D341Med (cell line): ENCODE measurements around the gene APMAP.

ENCODE experiments used
- DNase-seq: peaks from one replicate; pipeline ENCODE4 v3.0.0; 2012; ENCODE audit warnings: low spot score

APMAP gene

DNA sequence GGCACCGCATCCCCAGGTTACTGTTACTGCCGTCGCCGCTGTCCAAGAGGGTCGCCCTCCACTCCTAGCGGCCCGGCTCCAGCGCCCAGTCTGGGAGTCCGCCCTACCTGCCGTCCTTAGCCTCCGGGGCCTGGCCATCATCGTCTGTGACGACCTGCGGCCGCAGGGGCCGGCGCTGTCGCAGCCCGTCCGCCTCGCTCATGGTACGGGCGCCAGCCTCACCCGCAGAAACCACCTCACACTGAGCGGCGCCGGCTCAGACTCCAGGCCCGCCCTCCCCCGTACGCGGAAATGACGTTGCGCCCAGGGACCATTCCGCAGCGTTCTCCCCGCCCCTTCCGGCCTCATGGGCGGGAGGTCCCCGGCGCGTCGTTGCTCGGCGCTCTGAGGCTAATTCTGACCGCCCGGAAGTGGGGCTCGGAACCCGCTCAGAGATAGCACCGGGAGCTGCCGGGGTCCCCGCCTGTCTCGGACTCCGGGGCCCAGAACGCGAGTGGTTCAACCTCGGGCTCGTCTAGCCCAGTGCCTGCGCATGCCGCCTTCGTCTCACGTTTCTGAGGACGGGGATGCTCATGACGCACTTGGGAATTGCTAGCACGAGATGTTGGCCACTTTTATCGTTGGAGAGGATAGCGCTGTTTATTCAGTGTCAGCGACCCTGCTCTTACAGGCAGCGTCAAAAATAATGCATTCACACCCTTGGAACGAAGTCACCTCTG lies at the start of gene APMAP:
Gene APMAP, minus strand, starts transcription at position 265 of the 719 bp plus-strand sequence. Its CDS starts 63 bp downstream, at position 202.
- DNase-seq: peak; percentile 98

DNA sequence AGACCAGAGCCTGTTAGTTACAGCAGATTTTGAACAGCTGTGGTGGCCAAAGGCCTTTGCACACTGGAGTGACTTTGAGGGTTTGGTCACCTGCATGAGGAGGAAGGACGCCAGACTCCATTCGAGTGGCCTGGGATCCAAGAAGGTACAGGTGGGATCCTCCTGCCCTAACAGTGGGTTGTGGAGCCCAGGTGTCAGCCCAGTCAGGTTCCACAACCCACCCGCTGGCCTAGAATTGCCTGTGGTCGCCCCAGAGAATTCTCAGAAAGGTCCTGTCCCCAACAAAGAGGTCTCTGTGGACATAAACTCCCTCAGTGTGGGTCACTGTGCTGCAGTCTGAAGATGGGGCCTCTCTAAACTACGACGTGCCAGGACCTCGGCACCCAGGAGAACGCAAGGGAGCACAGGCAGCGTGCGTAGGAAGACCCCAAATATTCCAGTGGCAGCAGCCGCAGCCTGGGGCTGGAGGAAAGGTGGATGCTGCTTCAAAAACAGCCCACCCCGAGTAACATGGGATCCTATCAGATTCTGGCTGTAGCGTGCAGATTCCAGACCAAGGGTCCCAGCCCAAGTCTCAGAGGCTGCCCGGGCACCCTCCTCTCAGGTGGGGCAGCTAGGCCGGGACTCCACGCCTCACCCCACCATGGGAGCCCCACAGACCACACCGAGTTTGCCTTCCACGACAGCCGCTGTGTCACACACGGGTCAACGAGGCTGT lies 49.4 kb upstream of the APMAP start:
- DNase-seq: no peak

GRCh38 chr20:25040438-25040831 lies 47.9 kb upstream of the APMAP start:
- DNase-seq: no peak

- no peak for DNase-seq
These were observed 47.3 kb upstream of the APMAP start for GRCh38 chr20:25039697-25040437.

DNA sequence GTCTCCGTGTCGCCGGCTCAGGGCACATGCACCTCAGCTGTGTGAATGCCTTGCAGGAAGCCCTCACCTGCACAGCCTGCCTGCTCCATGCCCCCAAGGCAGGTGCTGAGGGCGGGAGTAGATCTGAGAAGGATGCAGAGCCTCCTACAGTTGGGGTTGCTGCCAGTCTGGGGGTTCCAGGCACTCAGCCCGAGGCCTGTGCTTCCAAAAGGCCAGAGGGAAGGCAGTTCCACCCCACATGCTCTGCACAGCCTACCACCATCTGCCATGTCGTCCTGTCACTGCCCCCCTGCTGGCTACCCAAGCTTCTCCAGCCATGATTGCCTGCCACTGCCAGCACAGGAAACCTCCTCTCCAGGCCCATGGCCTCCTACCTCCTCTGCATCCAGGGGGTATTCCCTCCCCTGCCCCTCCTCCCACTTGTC lies 46.1 kb upstream of the APMAP start:
- DNase-seq: no peak

DNA sequence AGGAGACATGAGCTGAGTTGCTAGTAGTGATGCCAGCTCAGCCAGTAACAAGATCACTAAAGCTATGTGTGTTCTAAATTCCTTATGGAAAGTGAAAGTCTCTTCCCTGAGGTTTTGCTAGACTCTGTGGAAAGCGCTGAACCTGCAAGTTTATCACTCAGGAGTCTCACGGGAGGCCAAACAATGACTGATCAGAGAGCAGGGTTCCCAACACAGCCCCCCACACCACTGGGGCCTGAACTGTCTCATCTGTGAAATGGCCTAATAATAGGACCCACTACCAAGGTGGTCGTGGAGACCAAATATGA lies 45.5 kb upstream of the APMAP start:
- no peak for DNase-seq

DNA sequence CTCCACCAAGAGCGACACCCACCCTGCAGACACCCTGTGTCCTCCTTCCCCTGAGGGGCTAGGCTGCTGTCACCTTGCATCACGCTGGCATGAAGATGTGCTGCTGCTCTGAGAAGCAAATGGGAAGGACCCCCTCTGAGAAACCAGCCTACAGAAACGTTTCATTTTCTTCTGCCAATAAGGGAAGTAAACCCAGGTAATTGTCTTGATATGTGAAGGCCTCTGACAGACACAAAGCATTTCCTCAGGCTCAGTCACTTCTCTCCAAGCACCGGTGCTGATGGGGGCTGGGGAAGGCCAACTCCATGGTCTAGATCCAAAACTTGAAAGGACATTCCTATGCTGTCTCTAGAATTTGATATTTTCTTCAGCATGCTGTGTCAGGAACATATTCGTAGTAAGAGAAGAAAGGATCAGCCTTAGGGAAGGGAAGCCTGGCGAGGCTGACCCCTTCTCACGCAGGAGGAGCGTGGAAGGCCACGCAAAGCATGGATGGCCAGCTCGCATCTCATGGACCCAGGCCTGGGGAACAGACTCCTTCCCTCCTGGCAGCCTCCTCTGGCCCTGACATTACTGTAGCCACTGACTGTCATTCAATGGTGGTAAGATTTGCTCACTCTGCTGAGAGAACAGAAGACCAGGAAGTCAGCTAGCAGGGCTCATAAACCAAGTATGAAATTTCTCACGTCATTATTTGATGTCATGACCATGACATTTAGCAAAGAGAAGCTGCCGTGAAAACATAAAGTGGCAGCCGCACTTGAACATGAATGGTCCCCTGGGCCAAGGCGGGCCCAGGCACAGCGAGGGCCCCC lies 44.9 kb upstream of the APMAP start:
- no peak for DNase-seq

DNA sequence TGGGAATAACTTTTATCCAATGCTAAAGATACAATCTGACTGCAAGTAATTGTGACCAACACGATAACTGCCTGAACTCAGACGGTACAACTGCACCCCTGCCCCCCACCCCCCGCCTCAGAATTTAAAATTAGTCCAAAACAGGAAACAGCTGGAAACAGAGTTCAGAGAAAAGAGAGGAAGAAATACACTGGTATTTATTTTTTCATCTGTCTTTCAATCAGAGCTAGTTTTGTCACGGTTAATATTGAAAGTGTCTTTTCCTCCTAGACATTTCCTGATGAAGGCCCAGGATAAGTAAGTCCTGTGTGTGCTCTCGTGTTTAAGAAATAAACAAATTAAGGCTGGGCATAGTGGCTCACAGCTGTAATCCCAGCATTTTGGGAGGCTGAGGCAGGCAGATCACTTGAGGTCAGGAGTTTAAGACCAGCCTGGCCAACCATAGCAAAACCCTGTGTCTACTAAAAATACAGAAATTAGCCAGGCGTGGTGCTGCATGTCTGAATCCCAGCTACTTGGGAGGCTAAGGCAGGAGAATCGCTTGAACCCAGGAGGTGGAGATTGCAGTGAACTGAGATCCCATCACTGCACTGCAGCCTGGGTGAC lies 43.9 kb upstream of the APMAP start:
- no peak for DNase-seq

DNA sequence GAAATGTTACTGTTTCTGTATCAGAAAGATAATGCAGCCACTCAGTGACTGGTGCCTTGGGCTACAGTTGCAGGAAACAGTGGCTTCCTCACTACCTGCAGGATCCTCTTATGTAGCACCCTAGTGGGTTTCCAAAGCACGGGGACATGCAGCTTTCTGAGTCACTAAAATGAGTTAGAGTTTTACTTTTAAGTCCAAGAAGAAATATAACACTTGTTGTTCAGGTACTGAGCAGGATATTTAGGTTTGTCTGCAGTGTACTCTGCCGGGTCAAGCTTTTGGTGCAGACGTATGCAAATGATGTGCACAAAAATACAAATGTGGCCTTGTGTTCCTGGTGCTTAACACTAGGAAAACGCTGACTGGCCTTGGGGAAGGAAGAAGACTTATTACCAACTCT lies 43.4 kb upstream of the APMAP start:
- no peak for DNase-seq

GRCh38 chr20:25033924-25034300 lies 41.4 kb upstream of the APMAP start:
- DNase-seq: no peak

DNA sequence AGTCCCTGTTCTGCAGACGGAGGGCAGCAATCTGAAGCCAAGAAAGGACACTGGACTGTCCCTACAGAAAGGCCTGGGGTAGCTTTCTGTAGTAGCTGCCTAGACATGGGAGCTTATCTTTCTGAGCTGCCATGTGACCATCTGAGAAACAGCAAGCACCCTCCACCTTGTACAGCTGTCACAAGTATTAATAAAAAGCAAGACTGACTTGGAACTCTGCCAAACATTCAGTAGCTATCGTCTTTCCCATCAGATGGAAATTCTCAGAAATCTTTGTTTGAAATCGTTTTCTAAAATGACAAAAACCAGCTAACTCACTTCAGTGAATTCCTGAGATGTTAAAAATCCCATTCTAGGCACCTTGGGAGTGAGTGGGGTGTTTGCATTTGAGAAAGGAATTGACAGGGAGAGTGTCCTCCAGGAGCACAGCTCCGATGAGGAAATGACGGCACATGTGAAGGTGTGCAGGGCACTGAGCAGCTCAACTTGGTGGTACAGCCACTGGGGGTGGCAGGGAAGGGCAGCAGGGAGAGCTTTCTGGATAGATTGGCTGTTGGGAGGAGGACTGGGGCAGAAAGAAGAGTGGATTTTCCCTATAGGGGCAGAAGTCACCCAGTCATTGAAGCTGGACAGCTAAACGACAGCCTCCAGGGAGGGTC lies 40.8 kb upstream of the APMAP start:
- no peak for DNase-seq

DNA sequence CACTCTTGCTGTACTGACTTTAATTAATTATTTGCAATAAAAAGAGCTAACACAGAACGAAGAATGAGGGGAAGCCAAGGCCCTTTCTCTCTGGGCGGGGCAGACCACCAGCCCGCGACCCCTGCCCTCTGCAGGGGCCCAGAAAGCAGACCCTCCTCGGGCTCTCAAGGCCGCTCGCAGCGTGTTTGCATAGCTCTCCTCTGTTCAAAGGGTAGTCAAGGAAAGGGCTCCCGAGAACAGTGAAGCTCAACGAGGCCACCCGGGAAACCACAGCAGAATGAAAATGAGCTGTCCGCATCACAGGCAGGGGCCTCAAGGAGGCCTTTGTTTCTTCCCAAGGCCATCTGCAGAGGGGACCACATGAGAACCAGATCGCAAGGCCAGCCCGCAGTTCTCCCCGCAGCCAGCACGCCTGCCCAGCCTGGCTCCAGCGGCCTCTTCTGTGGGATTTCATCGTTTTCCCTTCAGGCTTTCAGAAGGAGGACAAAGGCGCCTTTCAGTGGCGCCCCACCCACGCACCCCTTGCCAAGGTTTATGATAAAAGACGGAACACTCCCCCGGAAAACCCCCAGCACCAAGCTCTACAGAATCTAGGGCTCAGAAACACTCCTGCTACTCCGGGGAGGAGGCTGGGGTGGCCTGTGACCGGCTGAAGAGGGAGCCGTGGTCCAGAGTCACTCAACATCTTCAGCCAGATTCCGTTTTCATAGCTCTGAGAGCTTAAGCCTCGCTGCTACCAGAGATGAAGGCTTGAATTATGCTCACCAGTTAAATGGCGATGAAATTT lies 40.1 kb upstream of the APMAP start:
- DNase-seq: no peak

- no peak for DNase-seq
These were observed 39.5 kb upstream of the APMAP start for GRCh38 chr20:25032065-25032477.

- DNase-seq: no peak
These were observed 38.7 kb upstream of the APMAP start for GRCh38 chr20:25031241-25031640.

GRCh38 chr20:25030649-25031207 lies 38.2 kb upstream of the APMAP start:
- no peak for DNase-seq

- DNase-seq: no peak
These were observed 37.6 kb upstream of the APMAP start for GRCh38 chr20:25030007-25030648.

GRCh38 chr20:25025986-25026605 lies 33.5 kb upstream of the APMAP start:
- no peak for DNase-seq

DNA sequence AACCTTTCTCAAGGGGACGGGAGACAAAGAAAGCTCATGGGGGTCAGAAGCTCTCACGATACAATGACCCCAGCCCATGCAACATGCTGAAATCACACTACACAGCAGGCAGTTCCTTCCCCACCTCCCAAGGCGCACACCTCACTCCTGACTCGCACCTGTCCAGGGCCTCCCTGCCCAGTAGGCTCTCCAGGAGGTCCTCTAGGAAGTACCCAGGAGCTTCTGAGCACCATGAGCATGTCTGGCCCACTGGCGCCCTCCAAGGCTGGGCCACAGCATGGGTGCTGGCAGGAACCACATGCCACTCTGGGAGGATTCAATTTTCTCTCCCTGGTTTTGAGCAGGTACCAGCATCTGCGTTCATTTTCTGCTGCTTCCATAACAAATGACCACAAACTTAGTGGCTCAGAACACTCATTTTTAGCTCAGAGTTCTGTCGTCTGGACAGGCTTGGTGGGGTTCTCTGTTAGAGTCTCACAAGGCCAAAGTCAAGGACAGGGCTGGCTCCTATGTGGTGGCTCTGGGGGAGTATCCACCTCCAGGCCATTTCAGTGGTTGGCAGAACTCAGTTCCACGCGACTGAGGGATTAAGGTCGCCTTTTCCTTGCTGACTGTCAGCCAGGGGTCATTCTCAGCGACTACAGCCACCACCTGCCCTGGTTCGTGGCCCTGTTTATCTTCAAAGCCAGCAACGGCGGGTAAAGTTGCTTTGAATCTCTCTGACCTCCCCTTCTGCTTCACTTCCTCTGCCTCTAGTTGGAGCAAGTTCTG lies 32.7 kb upstream of the APMAP start:
- no peak for DNase-seq
